H9 (cell line): ENCODE measurements around the gene DTYMK. TPM values are rescaled to one million over a fixed set of nuclear protein-coding genes. Genes with fewer than 3 reads are reported as not detected.

ENCODE experiments used
- DNase-seq: peaks from one replicate; pipeline ENCODE4 v3.0.0-alpha.2; 2017
- H2AFZ ChIP-seq: one replicate; pipeline ENCODE4 v1.6.1; 2013; ENCODE audit warnings: mild to moderate bottlenecking, low read length, control low read depth, moderate library complexity
- H2AK5ac ChIP-seq: 2 replicates; pipeline ENCODE4 v1.6.1; 2013; ENCODE audit warnings: low read length, control low read depth, mixed read lengths; ENCODE audit not compliant: insufficient read length
- H2BK120ac ChIP-seq: one replicate; pipeline ENCODE4 v1.6.1; 2013; ENCODE audit warnings: low read depth, mild to moderate bottlenecking, low read length, control low read depth, inconsistent platforms; ENCODE audit not compliant: poor library complexity, severe bottlenecking
- H2BK12ac ChIP-seq: 2 replicates; pipeline ENCODE4 v1.6.1; 2013; ENCODE audit warnings: low read length, control low read depth, mixed read lengths, low read depth; ENCODE audit not compliant: insufficient read length
- H2BK15ac ChIP-seq: 2 replicates; pipeline ENCODE4 v1.6.1; 2013; ENCODE audit warnings: low read depth, low read length, control low read depth
- H2BK20ac ChIP-seq: one replicate; pipeline ENCODE4 v1.6.1; 2013; ENCODE audit warnings: low read depth, mild to moderate bottlenecking, low read length, control low read depth, inconsistent platforms; ENCODE audit not compliant: poor library complexity, severe bottlenecking
- H2BK5ac ChIP-seq: 2 replicates; pipeline ENCODE4 v1.6.1; 2013; ENCODE audit warnings: low read length, control low read depth, mixed read lengths; ENCODE audit not compliant: insufficient read length
- H3K14ac ChIP-seq: 2 replicates; pipeline ENCODE4 v1.6.1; 2013; ENCODE audit warnings: low read length, control low read depth; ENCODE audit not compliant: insufficient read depth
- H3K18ac ChIP-seq: 2 replicates; pipeline ENCODE4 v1.6.1; 2013; ENCODE audit warnings: low read depth, mild to moderate bottlenecking, mixed read lengths, low read length, control low read depth; ENCODE audit not compliant: insufficient read length
- H3K23ac ChIP-seq: 2 replicates; pipeline ENCODE4 v1.6.1; 2013; ENCODE audit warnings: low read length, control low read depth, mixed read lengths, low read depth; ENCODE audit not compliant: insufficient read length
- H3K23me2 ChIP-seq: 2 replicates; pipeline ENCODE4 v1.6.1; 2013; ENCODE audit warnings: low read depth, mild to moderate bottlenecking, mixed read lengths, low read length, control low read depth; ENCODE audit not compliant: insufficient read length, poor library complexity, severe bottlenecking
- H3K27ac ChIP-seq: 2 replicates; pipeline ENCODE4 v1.5.1; 2013; ENCODE audit warnings: low read length, control low read depth, mixed read lengths, low read depth; ENCODE audit not compliant: insufficient read length
- H3K27me3 ChIP-seq: 2 replicates; pipeline ENCODE4 v1.6.1; 2013; ENCODE audit warnings: low read length, control low read depth, inconsistent platforms; ENCODE audit not compliant: insufficient read depth
- H3K4ac ChIP-seq: 2 replicates; pipeline ENCODE4 v1.6.1; 2013; ENCODE audit warnings: low read depth, mild to moderate bottlenecking, control low read depth, inconsistent platforms, low read length, moderate library complexity
- H3K4me1 ChIP-seq: 2 replicates; pipeline ENCODE4 v1.6.1; 2013; ENCODE audit warnings: low read length, control low read depth, inconsistent platforms; ENCODE audit not compliant: insufficient read depth
- H3K4me2 ChIP-seq: 2 replicates; pipeline ENCODE4 v1.6.1; 2013; ENCODE audit warnings: low read length, control low read depth, mixed read lengths; ENCODE audit not compliant: insufficient read length, insufficient read depth
- H3K56ac ChIP-seq: 2 replicates; pipeline ENCODE4 v1.6.1; 2013; ENCODE audit warnings: low read depth, mild to moderate bottlenecking, mixed read lengths, low read length, control low read depth; ENCODE audit not compliant: insufficient read length
- H3K79me1 ChIP-seq: 2 replicates; pipeline ENCODE4 v1.6.1; 2013; ENCODE audit warnings: low read depth, mild to moderate bottlenecking, moderate library complexity, low read length, control low read depth, inconsistent platforms; ENCODE audit not compliant: insufficient read depth, poor library complexity, severe bottlenecking
- H3K79me2 ChIP-seq: 2 replicates; pipeline ENCODE4 v1.6.1; 2013; ENCODE audit warnings: low read length, control low read depth, inconsistent platforms; ENCODE audit not compliant: insufficient read depth
- H3K9ac ChIP-seq: 2 replicates; pipeline ENCODE4 v1.6.1; 2013; ENCODE audit warnings: low read length, control low read depth, mixed read lengths; ENCODE audit not compliant: insufficient read length; ENCODE audit errors: extremely low read depth
- H3K9me3 ChIP-seq: one replicate; pipeline ENCODE4 v1.6.1; 2013; ENCODE audit warnings: low read depth, low read length, inconsistent platforms; ENCODE audit not compliant: control insufficient read depth
- H3T11ph ChIP-seq: one replicate; pipeline ENCODE4 v1.6.1; 2013; ENCODE audit warnings: mild to moderate bottlenecking, low read length, control low read depth, inconsistent platforms
- H4K20me1 ChIP-seq: one replicate; pipeline ENCODE4 v1.6.1; 2013; ENCODE audit not compliant: control insufficient read depth, insufficient read length, insufficient read depth
- H4K5ac ChIP-seq: 2 replicates; pipeline ENCODE4 v1.6.1; 2013; ENCODE audit warnings: low read depth, mild to moderate bottlenecking, mixed read lengths, low read length, control low read depth; ENCODE audit not compliant: insufficient read length
- H4K8ac ChIP-seq: replicated peaks from 2 replicates; pipeline ENCODE4 v1.6.1; 2013; ENCODE audit warnings: low read length, control low read depth, mixed read lengths, low read depth; ENCODE audit not compliant: insufficient read length
- H4K91ac ChIP-seq: 2 replicates; pipeline ENCODE4 v1.6.1; 2013; ENCODE audit warnings: low read depth, mild to moderate bottlenecking, moderate library complexity, mixed read lengths, low read length, control low read depth; ENCODE audit not compliant: insufficient read length
- H3K27ac Mint-ChIP-seq, 3 experiments: 2 replicates in 2 of 3; 3 replicates in 1 of 3; pipeline ENCODE4 v1.8.0; 2020 to 2021; ENCODE audit warnings: mixed read lengths in 3 of 3, mild to moderate bottlenecking in 1 of 3, moderate library complexity in 1 of 3
- H3K27me3 Mint-ChIP-seq: 2 replicates; pipeline ENCODE4 v1.8.0; 2021; ENCODE audit warnings: low read depth, mild to moderate bottlenecking, moderate library complexity, mixed read lengths
- H3K36me3 Mint-ChIP-seq, 3 experiments: 2 replicates in 2 of 3; 3 replicates in 1 of 3; pipeline ENCODE4 v1.8.0; 2020 to 2021; ENCODE audit warnings: low read depth in 3 of 3, mixed read lengths in 3 of 3; ENCODE audit not compliant: insufficient read depth in 1 of 3
- H3K4me1 Mint-ChIP-seq, 2 experiments: 2 replicates each; pipeline ENCODE4 v1.8.0; 2020; ENCODE audit warnings: mixed read lengths in 2 of 2
- H3K4me3 Mint-ChIP-seq, 2 experiments: 2 replicates in 1 of 2; 3 replicates in 1 of 2; pipeline ENCODE4 v1.8.0; 2020 to 2021; ENCODE audit warnings: mild to moderate bottlenecking in 2 of 2, mixed read lengths in 2 of 2, moderate library complexity in 1 of 2
- H3K9me3 Mint-ChIP-seq, 2 experiments: 2 replicates in 1 of 2; 3 replicates in 1 of 2; pipeline ENCODE4 v1.8.0; 2020; ENCODE audit warnings: mild to moderate bottlenecking in 2 of 2, mixed read lengths in 2 of 2, moderate library complexity in 1 of 2
- WGBS: extraction: QIAGEN DNeasy Blood & Tissue Kit; methylation state at CpG from one replicate; pipeline ENCODE4 v1.1.7; 2013; ENCODE audit warnings: missing lambda C conversion rate, low lambda C conversion rate, mixed read lengths; ENCODE audit not compliant: insufficient read length; ENCODE audit errors: extremely low coverage; 5-methylcytosine and 5-hydroxymethylcytosine counted together
- total RNA-seq: library from RNA; stranded (reverse); gene quantifications from 2 replicates; pipeline ENCODE4 v1.2.1, GENCODE V29; 2021
- TF ChIP-seq, protein P1 (sequence below): fragments of 200-600 bp; sonication (generic); conservative IDR thresholded peaks from 3 replicates; pipeline ENCODE4 v1.8.0; 2021; ENCODE audit warnings: antibody characterized with exemption, mild to moderate bottlenecking

Gene DTYMK
- total RNA-seq, 1 experiment from 2014 or later, result 76.0 TPM

GRCh38 chr2:241673797-241674725, 12.6 kb downstream of the DTYMK start:
- Histone ChIP-seq H3K23me2 (no peaks in the 10 kb centered on the region), H3K23ac (no peak overlapping the region), H4K8ac (no peak overlapping the region), H2BK12ac (no peak overlapping the region), H2BK5ac (no peak overlapping the region), H3K4me2 (no peak overlapping the region), H2AFZ (no peak overlapping the region), H3K56ac (no peak overlapping the region), H3K4me1 (no peaks in the 10 kb centered on the region), H3T11ph (no peak overlapping the region), H3K79me2 (no peaks in the 10 kb centered on the region), H3K27ac (no peak overlapping the region), H3K9me3 (no peaks in the 10 kb centered on the region), H3K27me3 (no peaks in the 10 kb centered on the region), H3K4ac (no peak overlapping the region), H4K91ac (no peak overlapping the region), H3K79me1 (no peaks in the 10 kb centered on the region), H3K18ac (no peak overlapping the region), H4K5ac (no peak overlapping the region), H2BK120ac (no peak overlapping the region), H4K20me1 (no peaks in the 10 kb centered on the region), H2AK5ac (no peak overlapping the region), H3K14ac (no peak overlapping the region), H2BK20ac (no peak overlapping the region), H3K9ac (no peak overlapping the region), H2BK15ac (no peak overlapping the region)
- Mint-ChIP-seq H3K36me3 (peaks cover 5 to 81% (median 61%) of the 10 kb centered on the region in 3 experiments; a peak in 6 of 7 replicates), H3K9me3 (no peaks in the 10 kb centered on the region), H3K27me3 (no peaks in the 10 kb centered on the region), H3K4me1 (peaks cover 0 to 2% of the 10 kb centered on the region in 2 experiments; a peak in 2 of 4 replicates), H3K27ac (peak overlapping the region in 2 of 3 experiments; percentile 86 to 89; a peak in 4 of 7 replicates), H3K4me3 (peak overlapping the region in 1 of 2 experiments; percentile 17; a peak in 1 of 5 replicates)
- no CpG with 5 or more reads among the region's 21 CpGs for WGBS
- DNase-seq, result peak; percentile 62
- TF ChIP-seq, protein P1, sequence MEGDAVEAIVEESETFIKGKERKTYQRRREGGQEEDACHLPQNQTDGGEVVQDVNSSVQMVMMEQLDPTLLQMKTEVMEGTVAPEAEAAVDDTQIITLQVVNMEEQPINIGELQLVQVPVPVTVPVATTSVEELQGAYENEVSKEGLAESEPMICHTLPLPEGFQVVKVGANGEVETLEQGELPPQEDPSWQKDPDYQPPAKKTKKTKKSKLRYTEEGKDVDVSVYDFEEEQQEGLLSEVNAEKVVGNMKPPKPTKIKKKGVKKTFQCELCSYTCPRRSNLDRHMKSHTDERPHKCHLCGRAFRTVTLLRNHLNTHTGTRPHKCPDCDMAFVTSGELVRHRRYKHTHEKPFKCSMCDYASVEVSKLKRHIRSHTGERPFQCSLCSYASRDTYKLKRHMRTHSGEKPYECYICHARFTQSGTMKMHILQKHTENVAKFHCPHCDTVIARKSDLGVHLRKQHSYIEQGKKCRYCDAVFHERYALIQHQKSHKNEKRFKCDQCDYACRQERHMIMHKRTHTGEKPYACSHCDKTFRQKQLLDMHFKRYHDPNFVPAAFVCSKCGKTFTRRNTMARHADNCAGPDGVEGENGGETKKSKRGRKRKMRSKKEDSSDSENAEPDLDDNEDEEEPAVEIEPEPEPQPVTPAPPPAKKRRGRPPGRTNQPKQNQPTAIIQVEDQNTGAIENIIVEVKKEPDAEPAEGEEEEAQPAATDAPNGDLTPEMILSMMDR, result peak; percentile 41; the same call in 2 of the 3 replicates
